Measurements from ENCODE around the gene TTLL1. TPM values are rescaled to one million over a fixed set of nuclear protein-coding genes. Genes with fewer than 3 reads are reported as not detected.

Gene TTLL1
- total RNA-seq, 1 experiment from 2014 or later, result 4.3 TPM

- TF ChIP-seq REST (IDR thresholded peaks at IDR 0.05; ENCODE audit: low read depth), result no peak
- no peak for TF ChIP-seq ATF3 (IDR thresholded peaks at IDR 0.05)
- no peak for TF ChIP-seq ZBTB33 (IDR thresholded peaks at IDR 0.05; ENCODE audit: extremely low read depth, insufficient replicate concordance, low read length)
Observed at GRCh38 chr22:43006016-43006505, 83.1 kb downstream of the TTLL1 start (continued).

GRCh38 chr22:43005106-43005505 lies 84.1 kb downstream of the TTLL1 start:
- H3K9me2 ChIP-seq (ENCODE audit: insufficient read depth), result no peaks in the 10 kb centered on the region
- intact Hi-C loops (cut with micrococcal nuclease), result no loop called here
- H3K27ac ChIP-seq (ENCODE audit: low read depth, low read length), result no peak overlapping the region
- no peaks in the 10 kb centered on the region for H3K36me3 ChIP-seq (ENCODE audit: control insufficient read depth in 1 of 2, insufficient read depth in 2 of 2, low read length in 2 of 2)
- no peak overlapping the region for H3K4me3 ChIP-seq (replicated peaks in 1 of 2; ENCODE audit: low read depth in 1 of 2, low read length in 2 of 2)
- H3K79me2 ChIP-seq (ENCODE audit: insufficient read depth, low read length), result peaks cover 94% of the 10 kb centered on the region
- TF ChIP-seq POLR2A (IDR thresholded peaks at IDR 0.05; ENCODE audit: borderline replicate concordance, extremely low read depth, insufficient read depth, insufficient read length) (no peak), YY1 (IDR thresholded peaks at IDR 0.05; ENCODE audit: extremely low read depth, insufficient replicate concordance, low read depth, low read length) (no peak)
- ChIA-PET POLR2A (interaction anchor here (6.2 kb wide), 1 partner anchor 9 kb away, joined by 33 read pairs; the partner anchor contains the start of gene PACSIN2), RAD21 (ENCODE audit: low non-redundant PET in 1 of 2, low total read pairs in 2 of 2, uncharacterized antibody in 2 of 2, unreplicated experiment in 2 of 2) (no interaction called here), CTCF (interaction anchor here (1.2 kb wide), 1 partner anchor 15 kb away, joined by 4 read pairs; no protein-coding TSS in a partner anchor)
- no peak overlapping the region for H3K4me2 ChIP-seq (ENCODE audit: low read length)
- H3K9me3 ChIP-seq (ENCODE audit: control insufficient read depth in 1 of 2, insufficient read depth in 1 of 2, low read depth in 1 of 2, low read length in 2 of 2), result no peaks in the 10 kb centered on the region
- no TSS peak for BruUV-seq (replicated peaks)
- H3K4me1 ChIP-seq (ENCODE audit: control insufficient read depth in 1 of 2, insufficient read depth in 2 of 2, low read length in 2 of 2), result peaks cover 55 to 81% of the 10 kb centered on the region in 2 experiments
- H2AFZ ChIP-seq (ENCODE audit: low read depth, low read length, poor library complexity, severe bottlenecking), result no peak overlapping the region
- H4K20me1 ChIP-seq (ENCODE audit: insufficient read depth), result peaks cover 14% of the 10 kb centered on the region; the same call in 1 of the 2 replicates
- DNase-seq (ENCODE audit: low read depth, low spot score) (no peak), ATAC-seq (no peak)
- H3K27me3 ChIP-seq (ENCODE audit: insufficient read depth, low read length), result no peaks in the 10 kb centered on the region
- no peak overlapping the region for H3K9ac ChIP-seq (ENCODE audit: low read length)
